ENCODE data around the gene ATP6V1C2.

DNA sequence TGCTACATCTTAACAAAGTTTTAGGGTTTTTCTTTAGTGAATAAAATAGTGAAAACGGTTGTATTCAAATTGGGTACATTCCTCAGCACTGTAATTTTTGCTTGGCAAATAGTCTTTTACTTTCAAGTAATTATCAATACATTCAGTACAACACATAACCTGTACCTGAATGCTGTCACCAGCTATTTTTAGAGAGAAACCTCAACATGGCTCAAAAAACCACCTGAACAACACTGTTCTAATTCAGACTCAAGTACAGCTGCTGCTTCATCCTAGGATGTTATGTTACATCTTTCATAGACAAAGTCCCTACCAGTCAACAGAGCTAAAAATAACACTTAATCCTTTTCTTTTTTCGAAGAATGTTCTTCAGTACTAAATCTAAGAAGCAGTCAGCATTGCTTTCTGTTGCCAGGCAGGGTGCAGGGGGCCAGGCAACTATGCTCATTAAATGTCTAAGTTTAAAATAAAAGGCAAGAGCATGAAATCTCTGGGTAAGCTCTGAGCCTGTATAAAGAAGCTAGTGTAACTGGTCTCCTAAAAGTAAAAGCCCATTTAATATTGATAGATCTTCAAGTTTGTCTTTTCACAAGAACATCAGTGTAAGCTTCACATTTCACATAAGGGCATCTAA lies 70.7 kb downstream of the ATP6V1C2 start:
- TF ChIP-seq, protein P1, sequence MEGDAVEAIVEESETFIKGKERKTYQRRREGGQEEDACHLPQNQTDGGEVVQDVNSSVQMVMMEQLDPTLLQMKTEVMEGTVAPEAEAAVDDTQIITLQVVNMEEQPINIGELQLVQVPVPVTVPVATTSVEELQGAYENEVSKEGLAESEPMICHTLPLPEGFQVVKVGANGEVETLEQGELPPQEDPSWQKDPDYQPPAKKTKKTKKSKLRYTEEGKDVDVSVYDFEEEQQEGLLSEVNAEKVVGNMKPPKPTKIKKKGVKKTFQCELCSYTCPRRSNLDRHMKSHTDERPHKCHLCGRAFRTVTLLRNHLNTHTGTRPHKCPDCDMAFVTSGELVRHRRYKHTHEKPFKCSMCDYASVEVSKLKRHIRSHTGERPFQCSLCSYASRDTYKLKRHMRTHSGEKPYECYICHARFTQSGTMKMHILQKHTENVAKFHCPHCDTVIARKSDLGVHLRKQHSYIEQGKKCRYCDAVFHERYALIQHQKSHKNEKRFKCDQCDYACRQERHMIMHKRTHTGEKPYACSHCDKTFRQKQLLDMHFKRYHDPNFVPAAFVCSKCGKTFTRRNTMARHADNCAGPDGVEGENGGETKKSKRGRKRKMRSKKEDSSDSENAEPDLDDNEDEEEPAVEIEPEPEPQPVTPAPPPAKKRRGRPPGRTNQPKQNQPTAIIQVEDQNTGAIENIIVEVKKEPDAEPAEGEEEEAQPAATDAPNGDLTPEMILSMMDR (IDR thresholded peaks at IDR 0.05; ENCODE audit: low read length): no peak
- no peak for TF ChIP-seq EZH2 (IDR thresholded peaks at IDR 0.05; ENCODE audit: borderline replicate concordance, low read length)
